Left renal cortex interstitium (tissue), 4 donors: ENCODE results near the gene CTNNA3. TPM values are rescaled to one million over a fixed set of nuclear protein-coding genes. Genes with fewer than 3 reads are reported as not detected.
A peak's percentile ranks its signal among the peaks of the same experiment; 100 is the strongest.

Experiments used
- DNase-seq, 4 donors: peaks; one replicate each; pipeline ENCODE4 v3.0.0-alpha.2; 2013; ENCODE audit warnings: low read depth in 4 of 4, low spot score in 2 of 4, missing footprints in 1 of 4
- polyA plus RNA-seq, 4 donors: library from polyadenylated mRNA; unstranded; fragments of 120-200 nt; gene quantifications; one replicate each; pipeline ENCODE4 v1.2.1, GENCODE V29; 2013; ENCODE audit not compliant: insufficient read length in 4 of 4

Gene CTNNA3
- polyA plus RNA-seq, 4 donors = 2.5 to 4.2 (median 2.6) TPM

- DNase-seq = no peak
These were observed 714.5 kb downstream of the CTNNA3 start for GRCh38 chr10:66981361-66982052.

DNA sequence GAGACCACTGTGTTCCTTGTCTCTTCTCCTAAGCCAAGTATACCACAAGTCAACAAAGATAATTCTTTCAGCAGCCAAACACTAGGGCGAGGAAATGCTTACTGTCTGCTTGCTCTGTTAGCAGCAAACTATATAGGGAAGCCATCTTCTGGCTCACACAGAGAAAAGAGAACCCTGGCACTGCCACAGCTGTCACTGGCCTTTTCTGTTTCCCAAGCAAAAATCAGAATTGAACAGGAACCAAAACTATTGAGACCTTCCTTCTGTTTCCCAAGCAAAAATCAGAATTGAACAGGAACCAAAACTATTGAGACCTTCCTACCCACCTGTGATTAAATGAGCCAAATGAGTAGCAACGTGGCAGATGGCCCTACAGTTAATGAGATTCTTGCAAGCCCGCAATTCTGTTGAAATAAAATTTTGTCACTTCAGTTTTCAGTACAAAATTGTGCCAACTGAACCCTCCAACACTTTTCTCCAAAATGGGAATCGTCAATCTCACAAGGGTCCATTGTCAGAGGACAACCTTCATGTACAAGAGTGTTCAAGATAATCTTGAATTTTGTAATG lies 715.7 kb downstream of the CTNNA3 start:
- no peak for DNase-seq

GRCh38 chr10:66964946-66965345 lies 731.0 kb downstream of the CTNNA3 start:
- DNase-seq = no peak

GRCh38 chr10:66958466-66958865 lies 737.5 kb downstream of the CTNNA3 start:
- DNase-seq = no peak

DNA sequence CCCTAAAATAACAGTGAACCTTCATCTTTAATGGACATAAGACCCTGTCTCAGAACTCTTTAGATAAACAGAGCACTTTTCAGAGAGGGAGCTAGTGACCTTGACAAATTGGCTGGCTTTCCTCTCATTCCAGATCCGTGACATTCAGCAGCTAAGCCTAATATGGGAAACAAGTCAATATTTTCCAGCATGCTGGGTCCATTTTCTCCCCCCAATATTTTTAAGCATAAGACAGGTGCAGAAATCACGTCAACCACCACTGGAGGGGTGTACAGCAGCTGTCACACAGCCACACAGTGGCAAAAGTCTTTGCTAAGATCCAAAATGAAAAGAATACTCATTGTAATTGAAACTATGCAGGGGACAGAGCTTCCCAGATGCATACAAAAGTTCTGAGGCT lies 744.1 kb downstream of the CTNNA3 start:
- DNase-seq = no peak

DNA sequence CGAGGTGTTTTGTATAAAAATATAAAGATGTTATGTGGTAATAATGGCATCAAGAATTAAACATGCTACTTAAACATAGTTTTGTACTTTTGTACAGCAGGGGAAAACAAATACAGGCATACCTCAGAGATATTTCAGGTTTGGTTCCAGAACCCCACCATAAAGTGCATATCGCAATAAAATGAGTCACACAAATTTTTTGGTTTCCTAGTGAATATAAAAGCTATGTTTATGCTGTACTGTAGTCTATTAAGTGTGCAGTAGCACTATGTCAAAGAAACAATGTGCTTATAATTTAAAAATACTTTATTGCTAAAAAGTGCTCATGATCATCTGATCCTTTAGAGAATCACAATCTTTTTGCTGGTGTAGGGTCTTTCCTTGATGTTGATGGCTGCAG lies 752.4 kb downstream of the CTNNA3 start:
- no peak for DNase-seq

GRCh38 chr10:66942407-66942806 lies 753.6 kb downstream of the CTNNA3 start:
- DNase-seq = no peak

DNA sequence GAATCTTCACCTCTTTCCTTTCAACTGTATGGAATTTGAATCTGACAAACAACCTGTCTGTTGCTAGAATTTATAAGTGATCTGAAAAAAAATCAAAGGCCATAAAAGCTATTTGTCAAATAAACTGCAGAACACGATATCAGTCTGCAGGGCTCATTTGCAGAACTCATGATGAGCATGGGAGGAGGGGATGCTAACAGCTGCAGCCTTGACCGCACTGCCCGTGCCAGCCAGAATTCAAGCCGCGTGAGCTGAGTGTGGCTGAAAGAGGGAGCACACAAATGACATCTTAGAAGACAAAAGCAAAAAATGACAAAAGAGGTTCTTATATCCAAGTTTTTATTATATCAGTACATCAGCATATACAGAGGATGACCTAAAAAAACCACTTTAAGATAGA lies 754.5 kb downstream of the CTNNA3 start:
- DNase-seq = no peak

- DNase-seq = no peak
These were observed 755.0 kb downstream of the CTNNA3 start for GRCh38 chr10:66940965-66941364.

DNA sequence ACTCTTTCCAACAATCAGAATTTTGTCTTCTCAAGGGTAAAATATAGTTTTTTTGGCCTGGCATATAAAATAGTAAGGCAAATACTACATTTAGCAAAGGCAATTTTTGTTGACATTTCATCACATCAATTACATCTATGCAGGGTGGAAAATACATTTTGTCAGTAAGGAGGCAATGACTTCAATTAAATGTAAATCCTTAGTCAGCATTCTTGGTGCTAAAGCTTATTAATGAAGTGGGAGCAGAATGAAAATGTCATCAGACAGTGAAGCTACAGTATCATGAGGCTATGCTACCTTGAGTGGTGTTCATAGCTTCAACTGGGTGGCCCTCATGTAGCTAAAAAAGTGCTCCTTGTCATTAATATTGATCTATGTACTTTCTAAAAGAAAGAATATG lies 761.3 kb downstream of the CTNNA3 start:
- no peak for DNase-seq

GRCh38 chr10:66931949-66932343 lies 764.0 kb downstream of the CTNNA3 start:
- no peak for DNase-seq

GRCh38 chr10:66931340-66931948 lies 764.6 kb downstream of the CTNNA3 start:
- peak in 1 of 4 donors; percentile 59 for DNase-seq

GRCh38 chr10:66929375-66929774 lies 766.6 kb downstream of the CTNNA3 start:
- DNase-seq = no peak

- DNase-seq = no peak
These were observed 767.2 kb downstream of the CTNNA3 start for GRCh38 chr10:66928776-66929175.

DNA sequence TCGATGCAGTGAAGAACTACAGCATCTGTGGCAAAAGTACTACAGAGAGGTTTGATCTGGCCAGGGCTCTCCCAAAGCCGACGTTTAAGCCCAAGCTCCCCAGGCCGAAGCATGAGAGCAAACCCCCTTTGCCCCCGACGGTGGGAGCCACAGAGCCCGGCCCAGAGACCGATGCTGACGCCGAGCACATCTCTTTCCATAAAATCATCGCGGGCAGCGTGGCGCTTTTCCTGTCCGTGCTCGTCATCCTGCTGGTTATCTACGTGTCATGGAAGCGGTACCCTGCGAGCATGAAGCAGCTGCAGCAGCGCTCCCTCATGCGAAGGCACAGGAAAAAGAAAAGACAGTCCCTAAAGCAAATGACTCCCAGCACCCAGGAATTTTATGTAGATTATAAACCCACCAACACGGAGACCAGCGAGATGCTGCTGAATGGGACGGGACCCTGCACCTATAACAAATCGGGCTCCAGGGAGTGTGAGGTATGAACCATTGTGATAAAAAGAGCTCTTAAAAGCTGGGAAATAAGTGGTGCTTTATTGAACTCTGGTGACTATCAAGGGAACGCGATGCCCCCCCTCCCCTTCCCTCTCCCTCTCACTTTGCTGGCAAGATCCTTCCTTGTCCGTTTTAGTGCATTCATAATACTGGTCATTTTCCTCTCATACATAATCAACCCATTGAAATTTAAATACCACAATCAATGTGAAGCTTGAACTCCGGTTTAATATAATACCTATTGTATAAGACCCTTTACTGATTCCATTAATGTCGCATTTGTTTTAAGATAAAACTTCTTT lies 767.8 kb downstream of the CTNNA3 start:
- no peak for DNase-seq

DNA sequence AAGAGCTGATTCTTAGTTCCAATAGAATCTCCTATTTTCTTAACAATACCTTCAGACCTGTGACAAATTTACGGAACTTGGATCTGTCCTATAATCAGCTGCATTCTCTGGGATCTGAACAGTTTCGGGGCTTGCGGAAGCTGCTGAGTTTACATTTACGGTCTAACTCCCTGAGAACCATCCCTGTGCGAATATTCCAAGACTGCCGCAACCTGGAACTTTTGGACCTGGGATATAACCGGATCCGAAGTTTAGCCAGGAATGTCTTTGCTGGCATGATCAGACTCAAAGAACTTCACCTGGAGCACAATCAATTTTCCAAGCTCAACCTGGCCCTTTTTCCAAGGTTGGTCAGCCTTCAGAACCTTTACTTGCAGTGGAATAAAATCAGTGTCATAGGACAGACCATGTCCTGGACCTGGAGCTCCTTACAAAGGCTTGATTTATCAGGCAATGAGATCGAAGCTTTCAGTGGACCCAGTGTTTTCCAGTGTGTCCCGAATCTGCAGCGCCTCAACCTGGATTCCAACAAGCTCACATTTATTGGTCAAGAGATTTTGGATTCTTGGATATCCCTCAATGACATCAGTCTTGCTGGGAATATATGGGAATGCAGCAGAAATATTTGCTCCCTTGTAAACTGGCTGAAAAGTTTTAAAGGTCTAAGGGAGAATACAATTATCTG lies 768.6 kb downstream of the CTNNA3 start:
- no peak for DNase-seq

DNA sequence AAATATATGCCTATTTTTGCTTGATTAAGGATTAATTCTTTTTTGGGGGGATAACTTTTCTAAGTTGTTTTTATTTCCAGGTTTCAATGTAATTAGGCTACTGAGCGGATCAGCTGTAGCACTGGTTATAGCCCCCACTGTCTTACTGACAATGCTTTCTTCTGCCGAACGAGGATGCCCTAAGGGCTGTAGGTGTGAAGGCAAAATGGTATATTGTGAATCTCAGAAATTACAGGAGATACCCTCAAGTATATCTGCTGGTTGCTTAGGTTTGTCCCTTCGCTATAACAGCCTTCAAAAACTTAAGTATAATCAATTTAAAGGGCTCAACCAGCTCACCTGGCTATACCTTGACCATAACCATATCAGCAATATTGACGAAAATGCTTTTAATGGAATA lies 769.2 kb downstream of the CTNNA3 start:
- DNase-seq = no peak

GRCh38 chr10:66925896-66926715 lies 769.9 kb downstream of the CTNNA3 start, which contains the start of gene LRRTM3:
Gene LRRTM3, plus strand, starts transcription at chr10:66926036.
- DNase-seq = peak in 2 of 4 donors; percentile 36 to 71

GRCh38 chr10:66925373-66925772 lies 770.6 kb downstream of the CTNNA3 start:
- no peak for DNase-seq
